GM19468 (cell line): ENCODE measurements around the gene ARHGAP24.
"Not testable (repeated sequence)": the region's sequence is repeated elsewhere in the genome, so short reads cannot be mapped to it uniquely, and the experiment has no call there.

Experiments
- ATAC-seq: cut with Tn5 transposase; IDR thresholded peaks from one replicate; pipeline ENCODE4 v1.9.1; 2021; ENCODE audit warnings: mild to moderate bottlenecking, moderate library complexity, moderate number of reproducible peaks; ENCODE audit not compliant: unreplicated experiment; ENCODE audit errors: extremely low read depth

ARHGAP24 gene

DNA sequence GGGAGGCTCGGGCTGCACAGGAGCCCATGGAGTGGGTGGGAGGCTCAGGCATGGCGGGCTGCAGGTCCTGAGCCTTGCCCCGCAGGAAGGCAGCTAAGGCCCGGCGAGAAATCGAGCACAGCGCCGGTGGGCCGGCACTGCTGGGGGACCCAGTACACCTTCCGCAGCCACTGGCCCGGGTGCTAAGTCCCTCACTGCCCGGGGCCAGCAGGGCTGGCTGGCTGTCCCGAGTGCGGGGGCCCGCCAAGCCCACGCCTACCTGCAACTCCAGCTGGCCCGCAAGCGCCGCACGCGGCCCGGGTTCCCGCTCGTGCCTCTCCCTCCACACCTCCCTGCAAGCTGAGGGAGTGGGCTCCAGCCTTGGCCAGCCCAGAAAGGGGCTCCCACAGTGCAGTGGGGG lies 546.7 kb downstream of the ARHGAP24 start:
- not testable (repeated sequence) for ATAC-seq

DNA sequence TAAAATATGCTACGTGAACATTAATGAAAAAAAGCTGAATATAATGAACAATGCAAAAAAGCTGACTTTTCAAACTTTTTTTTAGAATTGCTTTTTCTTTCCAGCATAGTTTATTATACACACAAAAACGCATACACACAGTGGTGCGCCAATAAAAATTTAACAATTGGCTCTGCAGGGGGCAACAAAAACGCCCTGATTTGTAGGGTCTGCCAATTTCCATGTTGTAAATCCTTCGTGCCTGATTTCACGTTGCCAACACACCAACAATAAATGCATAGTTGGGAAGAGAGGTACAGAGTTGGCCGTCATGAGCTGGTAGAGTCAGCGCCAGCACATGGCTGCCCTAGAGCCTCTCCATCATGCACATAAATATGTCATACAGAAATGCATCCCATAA lies 551.8 kb downstream of the ARHGAP24 start:
- ATAC-seq, result no peak

DNA sequence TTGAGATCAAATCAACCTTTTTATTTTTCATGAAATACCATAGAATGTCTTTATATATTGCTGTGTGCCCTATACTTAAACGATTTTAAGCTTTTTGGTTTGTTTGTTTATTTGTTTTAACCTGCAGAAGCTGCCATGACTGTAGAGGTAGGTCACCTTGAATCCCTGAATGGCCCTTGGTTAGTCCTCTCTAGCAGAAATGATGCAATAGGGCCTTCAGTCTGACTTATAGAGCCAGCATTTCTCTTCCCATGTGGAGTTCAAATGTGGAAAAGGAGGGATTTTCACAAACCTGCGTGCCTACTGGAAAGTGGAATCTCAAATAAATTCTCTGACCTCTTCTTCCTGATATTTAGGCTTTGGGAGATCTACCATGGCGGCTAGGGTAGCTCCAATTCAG lies 557.0 kb downstream of the ARHGAP24 start:
- no peak for ATAC-seq

DNA sequence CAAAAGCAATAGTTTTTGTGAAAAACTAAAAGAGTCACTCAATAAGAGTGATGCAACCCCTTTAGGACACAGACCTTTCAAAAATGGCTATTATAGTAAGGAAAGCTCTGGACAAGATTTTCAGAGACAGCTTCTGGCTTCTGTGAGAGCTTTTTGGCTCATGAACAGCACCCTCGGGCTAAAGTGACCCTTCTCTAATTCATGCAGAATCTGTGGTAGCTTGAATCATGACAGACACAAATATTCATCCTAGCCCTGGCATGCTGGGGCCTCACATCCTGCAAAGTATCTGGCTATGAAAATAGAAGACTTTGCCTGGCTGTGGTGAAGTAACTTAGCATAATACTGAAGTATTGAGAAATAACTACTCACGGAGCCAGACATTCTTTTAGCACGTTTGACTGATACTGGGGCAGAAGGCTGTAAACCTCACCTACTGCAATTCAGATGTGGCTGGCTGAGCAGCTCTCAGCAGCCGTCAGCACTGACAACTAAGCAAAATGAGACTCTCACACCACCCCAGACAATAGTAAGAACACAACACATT lies 557.6 kb downstream of the ARHGAP24 start:
- ATAC-seq, result no peak

DNA sequence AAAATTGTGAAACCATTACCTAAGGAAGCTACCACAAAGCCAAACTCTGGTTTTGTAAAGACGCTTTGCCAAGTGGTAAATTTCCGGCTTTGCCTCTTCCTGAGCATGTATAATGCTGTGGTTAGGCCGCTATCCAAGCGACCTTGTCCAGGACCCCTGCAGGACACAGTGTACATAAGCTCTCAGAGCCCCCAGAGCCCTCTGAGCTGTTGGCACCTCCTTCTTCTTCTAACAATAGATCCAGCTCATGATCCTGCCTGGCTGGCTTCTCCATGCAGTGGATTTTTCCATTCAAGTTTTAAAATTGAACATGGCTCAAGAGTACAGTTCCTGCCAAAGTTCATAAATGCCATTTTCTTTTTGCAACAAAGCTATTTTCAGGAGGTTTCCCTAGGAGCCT lies 558.2 kb downstream of the ARHGAP24 start:
- no peak for ATAC-seq

DNA sequence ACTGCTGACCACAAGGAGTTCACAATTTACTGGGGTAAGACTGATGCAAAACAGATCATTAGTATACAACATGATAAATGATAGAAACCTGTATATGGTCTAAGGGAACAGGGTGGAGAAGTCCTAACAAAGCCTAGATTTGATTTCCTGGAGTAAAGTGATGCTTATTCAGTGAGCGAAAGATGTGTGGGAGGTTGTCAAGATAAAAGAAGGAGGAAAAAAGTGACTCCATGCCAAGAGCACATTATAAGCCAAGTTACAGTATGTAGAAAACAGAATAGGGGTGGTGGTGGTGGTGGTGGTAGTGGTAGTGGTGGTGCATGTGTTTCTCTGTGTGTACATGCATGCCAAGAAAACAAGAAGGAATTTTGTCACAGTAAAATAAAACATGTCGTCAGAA lies 559.7 kb downstream of the ARHGAP24 start:
- ATAC-seq, result no peak

DNA sequence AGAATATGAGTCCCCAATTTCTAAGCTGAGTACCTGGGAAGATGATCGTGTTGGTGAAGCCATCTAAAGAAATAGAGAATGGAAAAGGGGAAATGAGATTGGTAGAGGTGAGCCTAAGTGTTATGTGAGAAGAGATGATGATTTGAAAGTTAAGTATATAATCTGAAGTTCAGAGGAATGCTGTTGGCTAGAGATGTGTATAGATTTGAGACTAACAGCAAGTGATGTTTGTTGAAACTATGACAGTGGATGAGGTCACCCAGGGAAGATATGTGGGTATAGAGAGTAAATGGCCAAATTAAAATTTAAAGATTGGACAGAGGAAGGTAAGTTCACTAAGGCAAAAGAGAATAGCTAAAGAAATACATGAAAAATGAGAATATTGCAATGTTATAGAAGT lies 560.7 kb downstream of the ARHGAP24 start:
- ATAC-seq, result no peak

DNA sequence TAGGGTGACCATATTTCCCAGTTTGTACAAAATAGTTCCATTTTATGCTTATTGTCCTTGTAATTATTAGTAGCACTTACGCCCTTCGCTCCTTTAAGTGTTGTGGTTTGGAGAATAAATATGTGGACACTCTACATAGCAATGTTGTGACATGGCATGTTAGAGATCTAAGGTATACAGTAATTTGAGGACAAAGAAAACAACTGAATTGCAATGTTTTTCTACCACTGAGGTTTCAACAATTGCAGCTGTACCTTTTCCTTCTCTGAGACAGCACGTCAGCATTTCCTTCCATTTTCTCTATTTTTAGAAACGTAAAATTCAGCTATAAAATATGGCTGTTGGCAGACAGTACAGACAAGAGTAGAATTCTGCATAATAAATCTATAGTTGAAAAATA lies 561.8 kb downstream of the ARHGAP24 start:
- no peak for ATAC-seq

DNA sequence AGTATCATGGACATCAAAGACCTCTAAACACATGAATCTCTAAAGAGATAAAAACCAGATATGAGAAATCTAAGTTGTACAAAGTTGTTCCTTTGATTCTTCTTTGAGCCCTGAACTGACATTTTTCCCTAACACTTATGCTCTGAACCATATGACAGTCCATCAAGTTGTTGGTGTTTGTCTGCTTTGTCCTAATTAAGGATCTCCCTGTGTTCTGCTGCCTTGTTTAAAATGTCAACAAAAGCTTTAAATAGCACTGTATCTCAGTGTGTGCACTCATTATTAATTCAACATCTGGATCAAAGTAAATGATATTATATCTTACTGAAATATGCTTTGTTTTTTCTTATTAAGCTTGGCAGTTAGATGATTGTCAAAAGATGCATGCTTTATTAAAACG lies 563.1 kb downstream of the ARHGAP24 start:
- ATAC-seq, result no peak

DNA sequence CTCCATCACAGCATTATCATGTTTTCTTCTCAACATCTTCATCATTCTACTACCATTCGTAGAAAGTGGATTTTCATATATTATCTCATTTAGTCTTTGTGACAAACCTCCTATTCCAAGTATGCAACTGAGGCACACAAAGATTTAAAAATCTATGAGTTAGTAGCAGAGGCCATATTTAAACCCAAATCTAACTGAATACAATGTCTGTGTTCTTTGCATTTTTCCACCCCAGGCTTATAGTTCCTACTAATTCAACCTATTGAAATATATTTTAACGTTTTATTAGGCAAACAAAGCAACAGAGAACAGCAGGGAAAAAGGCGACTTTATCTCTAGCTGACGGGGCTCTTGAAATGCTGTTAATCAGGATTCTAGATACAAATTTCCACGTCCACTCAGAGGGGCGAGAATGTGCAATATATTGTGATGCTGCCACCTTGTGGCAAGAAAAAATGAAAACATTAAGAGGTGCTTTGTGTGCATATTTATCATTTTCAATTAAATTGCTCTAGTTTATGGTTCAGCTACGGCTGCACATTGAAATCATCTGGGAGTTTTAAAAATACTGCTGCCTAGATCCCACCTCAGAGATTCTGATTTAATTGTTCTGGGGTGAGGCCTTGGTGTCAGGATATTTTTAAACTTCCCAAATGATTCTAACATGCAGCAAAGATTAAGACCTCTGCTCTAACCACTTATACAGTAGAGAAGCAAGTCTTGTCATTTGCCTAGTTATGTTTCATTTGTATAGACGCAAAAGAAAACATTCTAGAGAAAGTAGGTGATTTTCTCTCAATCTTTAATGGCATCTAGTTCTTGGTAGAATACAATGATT lies 569.0 kb downstream of the ARHGAP24 start:
- no peak for ATAC-seq

DNA sequence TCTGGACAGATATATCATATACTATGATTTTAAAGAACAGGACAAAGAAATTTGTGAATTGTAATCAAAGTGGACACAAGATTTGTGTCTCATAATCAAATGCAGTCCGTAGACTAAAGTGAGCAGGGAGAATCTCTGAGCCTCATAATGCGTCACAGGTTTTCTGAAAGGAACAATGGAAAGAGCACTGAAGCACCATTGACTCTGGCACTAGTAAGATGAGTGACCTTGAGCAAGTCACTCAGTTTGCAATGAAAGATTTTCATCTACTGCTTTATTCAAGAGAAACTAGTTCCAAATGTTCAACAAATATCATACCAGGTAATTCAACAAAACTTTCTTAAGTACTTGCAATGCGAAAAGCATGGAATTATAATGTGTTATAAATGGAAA lies 569.6 kb downstream of the ARHGAP24 start:
- no peak for ATAC-seq

DNA sequence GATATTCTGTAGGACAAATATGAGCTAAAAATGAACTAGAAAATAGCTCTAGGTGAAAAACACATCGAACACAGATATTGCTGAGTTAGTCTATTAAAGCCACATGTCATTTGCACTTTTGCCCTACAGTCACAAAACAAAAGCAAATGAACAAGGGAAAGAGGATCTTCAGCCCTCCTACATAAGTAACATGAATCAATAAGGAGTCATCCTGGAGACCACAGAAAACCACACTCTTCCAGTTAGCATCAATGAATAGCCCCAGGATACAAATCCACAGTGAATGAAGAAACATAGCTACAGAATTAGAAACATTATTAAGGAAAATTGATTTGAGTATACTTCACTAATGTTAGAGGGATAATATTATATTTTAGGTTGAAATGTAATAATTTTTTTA lies 573.5 kb downstream of the ARHGAP24 start:
- no peak for ATAC-seq

DNA sequence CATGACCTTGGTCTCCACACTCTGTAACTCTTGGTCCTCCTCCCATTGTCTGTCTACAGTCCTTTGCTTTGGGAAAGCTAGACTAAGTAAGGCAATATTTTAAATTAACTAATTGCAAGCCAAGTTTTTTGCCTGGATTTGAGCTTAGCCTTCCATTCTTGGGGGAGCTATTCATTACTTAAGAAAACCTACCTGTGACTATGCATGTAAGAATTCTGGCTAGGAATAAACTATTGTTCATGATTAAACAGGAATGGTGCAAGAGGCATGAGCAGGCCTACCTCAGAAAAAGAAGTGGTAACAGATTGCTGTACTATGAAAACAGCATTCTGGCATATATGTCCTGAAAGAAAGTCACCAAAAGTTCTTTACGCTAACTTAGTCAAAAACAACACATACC lies 575.5 kb downstream of the ARHGAP24 start:
- no peak for ATAC-seq
